ENCODE data around the gene ZBTB46. TPM values are rescaled to one million over a fixed set of nuclear protein-coding genes. Genes with fewer than 3 reads are reported as not detected.

The ZBTB46 gene
- total RNA-seq, 1 experiment from 2014 or later: 9.5 TPM

- peaks cover 22% of the 10 kb centered on the region for H3K4me1 Mint-ChIP-seq (ENCODE audit: low read depth, unreplicated experiment)
- POLR2A ChIA-PET: no interaction called here
- no peak overlapping the region for H3K27ac Mint-ChIP-seq (ENCODE audit: unreplicated experiment)
- Histone ChIP-seq H3K36me3 (ENCODE audit: control insufficient read depth, insufficient read depth, low read length) (no peaks in the 10 kb centered on the region), H3K9me3 (no peaks in the 10 kb centered on the region), H3K4me3 (ENCODE audit: low read depth, low read length) (no peak overlapping the region), H3K4me1 (peaks cover 23% of the 10 kb centered on the region), H3K27me3 (replicated peaks; ENCODE audit: control insufficient read depth, insufficient read depth, low read length) (peaks cover 9% of the 10 kb centered on the region)
- CTCF ChIA-PET: no interaction called here
- no peak overlapping the region for H3K4me3 Mint-ChIP-seq (ENCODE audit: unreplicated experiment)
- TF ChIP-seq CTCF (IDR thresholded peaks at IDR 0.05; ENCODE audit: insufficient read depth in 1 of 2, low read depth in 1 of 2, low read length in 1 of 2, severe bottlenecking in 1 of 2, unreplicated experiment in 1 of 2): no peak
- H3K27me3 Mint-ChIP-seq (ENCODE audit: insufficient read depth, unreplicated experiment): peaks cover 9% of the 10 kb centered on the region
- H3K9me3 Mint-ChIP-seq (ENCODE audit: unreplicated experiment): no peaks in the 10 kb centered on the region
- no peak for DNase-seq
- BruUV-seq (replicated peaks): no TSS peak
- intact Hi-C loops (cut with micrococcal nuclease; ENCODE audit: unreplicated experiment): no loop called here
- H3K36me3 Mint-ChIP-seq (ENCODE audit: insufficient read depth, unreplicated experiment): peaks cover 6% of the 10 kb centered on the region
Measured at GRCh38 chr20:63826753-63827152, 4.3 kb downstream of the ZBTB46 start.

GRCh38 chr20:63825331-63826118 lies 5.5 kb downstream of the ZBTB46 start:
- Histone ChIP-seq H3K4me3 (ENCODE audit: low read depth, low read length) (no peak overlapping the region), H3K36me3 (ENCODE audit: control insufficient read depth, insufficient read depth, low read length) (no peaks in the 10 kb centered on the region), H3K9me3 (no peaks in the 10 kb centered on the region), H3K27me3 (replicated peaks; ENCODE audit: control insufficient read depth, insufficient read depth, low read length) (peaks cover 9% of the 10 kb centered on the region), H3K4me1 (peaks cover 20% of the 10 kb centered on the region)
- BruUV-seq (replicated peaks): no TSS peak
- Mint-ChIP-seq H3K9me3 (ENCODE audit: unreplicated experiment) (no peaks in the 10 kb centered on the region), H3K4me1 (ENCODE audit: low read depth, unreplicated experiment) (peaks cover 22% of the 10 kb centered on the region), H3K36me3 (ENCODE audit: insufficient read depth, unreplicated experiment) (peaks cover 6% of the 10 kb centered on the region), H3K27ac (ENCODE audit: unreplicated experiment) (no peak overlapping the region), H3K4me3 (ENCODE audit: unreplicated experiment) (no peak overlapping the region), H3K27me3 (ENCODE audit: insufficient read depth, unreplicated experiment) (peaks cover 9% of the 10 kb centered on the region)
- ChIA-PET POLR2A (no interaction called here), CTCF (no interaction called here)
- TF ChIP-seq CTCF (IDR thresholded peaks at IDR 0.05; ENCODE audit: insufficient read depth in 1 of 2, low read depth in 1 of 2, low read length in 1 of 2, severe bottlenecking in 1 of 2, unreplicated experiment in 1 of 2): no peak
- intact Hi-C loops (cut with micrococcal nuclease; ENCODE audit: unreplicated experiment): no loop called here
- no peak for DNase-seq

DNA sequence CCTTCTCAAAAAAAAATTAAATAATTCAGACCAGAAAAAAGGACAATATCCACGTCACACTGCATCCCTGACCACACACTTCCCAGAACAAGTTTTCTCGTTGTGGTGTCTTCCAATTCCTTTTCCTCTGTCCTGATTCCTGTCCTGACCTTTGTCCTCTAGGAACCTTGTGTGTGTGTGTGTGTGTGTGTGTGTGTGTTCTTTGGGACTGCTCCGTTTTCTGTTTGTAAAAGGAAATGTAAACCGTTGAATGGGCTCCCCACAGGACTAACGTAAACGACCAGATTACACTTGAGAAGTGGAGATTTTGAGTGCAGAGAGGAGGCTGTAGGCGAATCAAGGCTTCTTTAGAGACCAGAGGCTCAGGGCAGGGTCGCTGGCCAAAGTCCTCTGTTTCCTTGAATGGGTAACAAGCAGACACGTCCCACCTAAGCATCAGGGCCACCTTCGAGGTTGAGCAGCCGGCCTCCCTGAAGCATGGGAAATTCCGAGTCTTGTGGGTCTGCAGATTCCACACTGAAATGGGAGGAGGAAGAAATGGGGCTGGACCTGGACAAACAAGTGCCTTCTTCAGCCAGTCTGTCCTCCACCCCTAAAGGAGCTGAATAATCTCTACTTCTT lies 7.3 kb downstream of the ZBTB46 start:
- ChIA-PET POLR2A (no interaction called here), CTCF (interaction anchor here (0.7 to 1.1 kb wide), 2 partner anchors 18 to 38 kb away, joined by 3 read pairs; no protein-coding TSS in a partner anchor)
- H3K27ac Mint-ChIP-seq (ENCODE audit: unreplicated experiment): peak overlapping the region; percentile 47
- no peak for TF ChIP-seq CTCF (IDR thresholded peaks at IDR 0.05; ENCODE audit: insufficient read depth in 1 of 2, low read depth in 1 of 2, low read length in 1 of 2, severe bottlenecking in 1 of 2, unreplicated experiment in 1 of 2)
- H3K4me3 Mint-ChIP-seq (ENCODE audit: unreplicated experiment): peak overlapping the region; percentile 15
- H3K27me3 Mint-ChIP-seq (ENCODE audit: insufficient read depth, unreplicated experiment): no peaks in the 10 kb centered on the region
- Histone ChIP-seq H3K27me3 (replicated peaks; ENCODE audit: control insufficient read depth, insufficient read depth, low read length) (peaks cover 3% of the 10 kb centered on the region), H3K4me1 (peaks cover 11% of the 10 kb centered on the region), H3K4me3 (ENCODE audit: low read depth, low read length) (no peak overlapping the region), H3K9me3 (no peaks in the 10 kb centered on the region), H3K36me3 (ENCODE audit: control insufficient read depth, insufficient read depth, low read length) (no peaks in the 10 kb centered on the region)
- H3K4me1 Mint-ChIP-seq (ENCODE audit: low read depth, unreplicated experiment): peaks cover 20% of the 10 kb centered on the region
- H3K9me3 Mint-ChIP-seq (ENCODE audit: unreplicated experiment): no peaks in the 10 kb centered on the region
- no peaks in the 10 kb centered on the region for H3K36me3 Mint-ChIP-seq (ENCODE audit: insufficient read depth, unreplicated experiment)
- BruUV-seq (replicated peaks): no TSS peak
- intact Hi-C loops (cut with micrococcal nuclease; ENCODE audit: unreplicated experiment): no loop called here
- peak; percentile 77 for DNase-seq

All from Caco-2 (cell line).